Measurements from ENCODE around the gene LRMDA.

Gene LRMDA

GRCh38 chr10:75778665-75779064, 347.2 kb downstream of the LRMDA start:
- ATAC-seq (ENCODE audit: insufficient read depth, low read depth) = no peak
- TF ChIP-seq CTCF (IDR thresholded peaks at IDR 0.05; ENCODE audit: borderline replicate concordance, extremely low read depth, low read length, poor library complexity, severe bottlenecking) = no peak
- no peak for TF ChIP-seq EZH2 (IDR thresholded peaks at IDR 0.05; ENCODE audit: borderline replicate concordance, low read depth, low read length, severe bottlenecking)

DNA sequence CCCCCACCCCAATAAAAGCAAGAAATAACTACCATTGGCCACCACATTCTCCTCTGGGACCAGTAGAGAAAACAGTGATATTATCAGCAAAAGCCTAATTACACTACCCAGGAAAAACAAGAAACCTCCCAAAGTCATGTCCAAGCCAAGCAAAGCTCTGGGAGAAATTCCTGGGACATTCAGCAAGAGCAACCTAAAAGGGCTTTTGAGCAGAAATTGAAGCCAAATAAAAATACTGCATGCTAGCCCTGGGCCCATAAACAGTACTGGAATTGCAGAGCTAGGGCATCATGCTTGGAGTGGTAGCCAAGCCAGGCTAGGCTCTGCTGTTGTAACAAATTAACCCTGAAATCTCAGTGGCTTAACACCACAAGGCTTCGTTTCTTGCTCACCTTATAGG, 347.9 kb downstream of the LRMDA start:
- no peaks in the 10 kb centered on the region for H3K9me3 ChIP-seq (ENCODE audit: insufficient read depth, low read length, severe bottlenecking)
- no peak overlapping the region for H3K4me2 ChIP-seq (ENCODE audit: insufficient read depth, low read length)
- no peaks in the 10 kb centered on the region for H3K4me1 ChIP-seq (ENCODE audit: insufficient read depth, low read length)
- H2AFZ ChIP-seq (ENCODE audit: low read depth, low read length) = no peak overlapping the region
- H3K27ac ChIP-seq (ENCODE audit: low read length) = no peak overlapping the region
- DNase-seq = no peak
- H3K9ac ChIP-seq (ENCODE audit: low read depth, low read length) = no peak overlapping the region
- no peaks in the 10 kb centered on the region for H3K36me3 ChIP-seq (ENCODE audit: insufficient read depth, low read length)
- no peaks in the 10 kb centered on the region for H3K27me3 ChIP-seq (ENCODE audit: insufficient read depth, low read length, poor library complexity)
- TF ChIP-seq CTCF (IDR thresholded peaks at IDR 0.05; ENCODE audit: borderline replicate concordance, extremely low read depth, low read length, poor library complexity, severe bottlenecking) = no peak
- no peak for TF ChIP-seq EZH2 (IDR thresholded peaks at IDR 0.05; ENCODE audit: borderline replicate concordance, low read depth, low read length, severe bottlenecking)
- no peaks in the 10 kb centered on the region for H3K79me2 ChIP-seq (ENCODE audit: insufficient read depth, low read length)
- no peak overlapping the region for H3K4me3 ChIP-seq (ENCODE audit: low read depth in 1 of 2, low read length in 2 of 2)
- H4K20me1 ChIP-seq (ENCODE audit: insufficient read depth, low read length) = no peaks in the 10 kb centered on the region
- no peak for ATAC-seq (ENCODE audit: insufficient read depth, low read depth)

More at GRCh38 chr10:75778665-75779064, 347.2 kb downstream of the LRMDA start:
- no peaks in the 10 kb centered on the region for H4K20me1 ChIP-seq (ENCODE audit: insufficient read depth, low read length)
- H3K4me3 ChIP-seq (ENCODE audit: low read depth in 1 of 2, low read length in 2 of 2) = no peak overlapping the region
- H3K79me2 ChIP-seq (ENCODE audit: insufficient read depth, low read length) = no peaks in the 10 kb centered on the region
- H2AFZ ChIP-seq (ENCODE audit: low read depth, low read length) = no peak overlapping the region
- no peaks in the 10 kb centered on the region for H3K4me1 ChIP-seq (ENCODE audit: insufficient read depth, low read length)
- H3K4me2 ChIP-seq (ENCODE audit: insufficient read depth, low read length) = no peak overlapping the region
- H3K9me3 ChIP-seq (ENCODE audit: insufficient read depth, low read length, severe bottlenecking) = no peaks in the 10 kb centered on the region
- no peak for DNase-seq
- H3K36me3 ChIP-seq (ENCODE audit: insufficient read depth, low read length) = no peaks in the 10 kb centered on the region
- H3K27ac ChIP-seq (ENCODE audit: low read length) = no peak overlapping the region
- no peak overlapping the region for H3K9ac ChIP-seq (ENCODE audit: low read depth, low read length)
- no peaks in the 10 kb centered on the region for H3K27me3 ChIP-seq (ENCODE audit: insufficient read depth, low read length, poor library complexity)

DNA sequence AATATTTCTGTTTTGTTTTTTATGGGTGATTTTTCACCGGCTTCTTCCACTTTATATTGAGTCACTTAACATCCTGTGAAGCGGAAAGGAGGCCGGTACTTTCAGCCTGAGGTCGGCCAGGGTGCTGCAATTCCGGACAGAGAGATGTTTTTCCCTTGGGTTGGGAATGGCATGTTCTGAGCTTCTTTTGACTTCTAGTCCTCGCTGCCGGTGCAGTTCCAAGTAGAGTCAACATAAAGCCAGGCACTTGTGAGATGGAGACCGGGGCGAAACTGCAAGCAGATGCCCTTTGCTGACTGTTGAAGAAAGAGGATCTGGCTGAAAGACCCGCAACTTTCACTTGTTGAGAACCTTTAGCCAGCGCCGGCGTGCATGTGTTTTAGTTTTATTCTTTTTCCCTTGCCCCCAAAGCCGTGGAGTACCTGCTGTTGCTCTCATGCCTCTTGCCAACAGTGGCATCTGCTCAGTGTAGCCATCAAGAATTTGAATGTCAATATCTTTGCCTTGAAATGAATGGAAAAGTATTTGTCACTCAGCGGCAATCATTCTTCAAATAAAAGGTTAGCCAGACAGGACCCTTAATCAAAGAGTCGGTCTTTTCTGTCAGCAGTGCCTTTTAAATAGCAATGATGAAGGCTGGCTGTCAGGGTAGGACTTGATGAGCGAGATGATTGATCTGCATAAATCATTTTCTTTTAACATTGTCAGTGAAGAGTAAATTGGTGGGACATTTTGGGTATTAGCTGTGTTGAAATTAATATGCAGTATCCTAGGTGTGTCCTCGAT, 351.2 kb downstream of the LRMDA start:
- Histone ChIP-seq H2AFZ (ENCODE audit: low read depth, low read length) (no peak overlapping the region), H3K27me3 (ENCODE audit: insufficient read depth, low read length, poor library complexity) (peaks cover 2% of the 10 kb centered on the region), H3K4me1 (ENCODE audit: insufficient read depth, low read length) (no peaks in the 10 kb centered on the region), H3K4me3 (ENCODE audit: low read depth in 1 of 2, low read length in 2 of 2) (no peak overlapping the region), H4K20me1 (ENCODE audit: insufficient read depth, low read length) (no peaks in the 10 kb centered on the region), H3K36me3 (ENCODE audit: insufficient read depth, low read length) (no peaks in the 10 kb centered on the region), H3K27ac (ENCODE audit: low read length) (no peak overlapping the region), H3K79me2 (ENCODE audit: insufficient read depth, low read length) (no peaks in the 10 kb centered on the region), H3K4me2 (ENCODE audit: insufficient read depth, low read length) (no peak overlapping the region), H3K9me3 (ENCODE audit: insufficient read depth, low read length, severe bottlenecking) (no peaks in the 10 kb centered on the region), H3K9ac (ENCODE audit: low read depth, low read length) (no peak overlapping the region)
- no peak for DNase-seq
- TF ChIP-seq CTCF (IDR thresholded peaks at IDR 0.05; ENCODE audit: borderline replicate concordance, extremely low read depth, low read length, poor library complexity, severe bottlenecking) (no peak), EZH2 (IDR thresholded peaks at IDR 0.05; ENCODE audit: borderline replicate concordance, low read depth, low read length, severe bottlenecking) (no peak)
- no peak for ATAC-seq (ENCODE audit: insufficient read depth, low read depth)

Data from DND-41 (cell line).